ENCODE measurements around the gene ARFGAP1.

Gene ARFGAP1

GRCh38 chr20:63279931-63280330 is 7.3 kb downstream of the ARFGAP1 start:
- DNase-seq (ENCODE audit: low spot score): no peak

- no peak for DNase-seq (ENCODE audit: low spot score)
Observed at GRCh38 chr20:63280371-63280770, 7.8 kb downstream of the ARFGAP1 start.

- no peak for DNase-seq (ENCODE audit: low spot score)
Observed at GRCh38 chr20:63280929-63281545, 8.4 kb downstream of the ARFGAP1 start.

- DNase-seq (ENCODE audit: low spot score): no peak
Observed at GRCh38 chr20:63281742-63282665, 9.4 kb downstream of the ARFGAP1 start.

- no peak for DNase-seq (ENCODE audit: low spot score)
Observed at GRCh38 chr20:63282946-63283345, 10.3 kb downstream of the ARFGAP1 start.

- DNase-seq (ENCODE audit: low spot score): no peak
Observed at GRCh38 chr20:63283397-63284082, 10.9 kb downstream of the ARFGAP1 start.

- no peak for DNase-seq (ENCODE audit: low spot score)
Observed at GRCh38 chr20:63284083-63284440, 11.4 kb downstream of the ARFGAP1 start.

GRCh38 chr20:63284544-63284949 is 11.9 kb downstream of the ARFGAP1 start:
- no peak for DNase-seq (ENCODE audit: low spot score)

GRCh38 chr20:63284981-63285524 is 12.4 kb downstream of the ARFGAP1 start:
- DNase-seq (ENCODE audit: low spot score): no peak

- no peak for DNase-seq (ENCODE audit: low spot score)
Observed at GRCh38 chr20:63285636-63286615, 13.3 kb downstream of the ARFGAP1 start.

- DNase-seq (ENCODE audit: low spot score): no peak
Observed at GRCh38 chr20:63286781-63287696, 14.4 kb downstream of the ARFGAP1 start.

- no peak for DNase-seq (ENCODE audit: low spot score)
Observed at GRCh38 chr20:63287697-63288580, 15.3 kb downstream of the ARFGAP1 start.

GRCh38 chr20:63288581-63289251 is 16.1 kb downstream of the ARFGAP1 start:
- DNase-seq (ENCODE audit: low spot score): no peak

GRCh38 chr20:63289311-63290135 is 16.9 kb downstream of the ARFGAP1 start:
- no peak for DNase-seq (ENCODE audit: low spot score)

- DNase-seq (ENCODE audit: low spot score): no peak
Observed at GRCh38 chr20:63290136-63290676, 17.6 kb downstream of the ARFGAP1 start.

- no peak for DNase-seq (ENCODE audit: low spot score)
Observed at GRCh38 chr20:63290677-63291472, 18.3 kb downstream of the ARFGAP1 start.

GRCh38 chr20:63291811-63292210 is 19.2 kb downstream of the ARFGAP1 start:
- DNase-seq (ENCODE audit: low spot score): no peak

Data from putamen (tissue), 1 donor.